Measurements from ENCODE around the gene CTSA. TPM values are rescaled to one million over a fixed set of nuclear protein-coding genes. Genes with fewer than 3 reads are reported as not detected.

The CTSA gene
- total RNA-seq, 2 donors from 2014 or later, result 83.8 to 116 TPM

DNA sequence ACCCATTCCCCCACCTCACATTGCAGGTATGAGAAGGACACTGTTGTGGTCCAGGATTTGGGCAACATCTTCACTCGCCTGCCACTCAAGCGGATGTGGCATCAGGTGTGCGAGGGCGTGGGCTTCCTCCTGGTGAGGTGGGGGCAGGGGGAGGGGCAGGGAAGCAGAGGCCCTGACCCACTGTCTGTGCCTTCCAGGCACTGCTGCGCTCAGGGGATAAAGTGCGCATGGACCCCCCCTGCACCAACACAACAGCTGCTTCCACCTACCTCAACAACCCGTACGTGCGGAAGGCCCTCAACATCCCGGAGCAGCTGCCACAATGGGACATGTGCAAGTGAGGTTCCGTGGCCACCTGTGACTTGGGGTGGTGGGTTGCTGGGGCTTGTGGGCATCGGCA, 3.7 kb downstream of the CTSA start:
- Histone ChIP-seq H3K27me3 (no peaks in the 10 kb centered on the region), H3K4me3 (no peak overlapping the region), H3K4me1 (peaks cover 0 to 23% of the 10 kb centered on the region in 2 donors), H3K36me3 (peaks cover 65% of the 10 kb centered on the region), H3K27ac (no peak overlapping the region), H3K9me3 (no peaks in the 10 kb centered on the region)
- TF ChIP-seq, protein P1, sequence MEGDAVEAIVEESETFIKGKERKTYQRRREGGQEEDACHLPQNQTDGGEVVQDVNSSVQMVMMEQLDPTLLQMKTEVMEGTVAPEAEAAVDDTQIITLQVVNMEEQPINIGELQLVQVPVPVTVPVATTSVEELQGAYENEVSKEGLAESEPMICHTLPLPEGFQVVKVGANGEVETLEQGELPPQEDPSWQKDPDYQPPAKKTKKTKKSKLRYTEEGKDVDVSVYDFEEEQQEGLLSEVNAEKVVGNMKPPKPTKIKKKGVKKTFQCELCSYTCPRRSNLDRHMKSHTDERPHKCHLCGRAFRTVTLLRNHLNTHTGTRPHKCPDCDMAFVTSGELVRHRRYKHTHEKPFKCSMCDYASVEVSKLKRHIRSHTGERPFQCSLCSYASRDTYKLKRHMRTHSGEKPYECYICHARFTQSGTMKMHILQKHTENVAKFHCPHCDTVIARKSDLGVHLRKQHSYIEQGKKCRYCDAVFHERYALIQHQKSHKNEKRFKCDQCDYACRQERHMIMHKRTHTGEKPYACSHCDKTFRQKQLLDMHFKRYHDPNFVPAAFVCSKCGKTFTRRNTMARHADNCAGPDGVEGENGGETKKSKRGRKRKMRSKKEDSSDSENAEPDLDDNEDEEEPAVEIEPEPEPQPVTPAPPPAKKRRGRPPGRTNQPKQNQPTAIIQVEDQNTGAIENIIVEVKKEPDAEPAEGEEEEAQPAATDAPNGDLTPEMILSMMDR (IDR thresholded peaks at IDR 0.05), result no peak
- DNase-seq (ENCODE audit: low spot score), result no peak

DNA sequence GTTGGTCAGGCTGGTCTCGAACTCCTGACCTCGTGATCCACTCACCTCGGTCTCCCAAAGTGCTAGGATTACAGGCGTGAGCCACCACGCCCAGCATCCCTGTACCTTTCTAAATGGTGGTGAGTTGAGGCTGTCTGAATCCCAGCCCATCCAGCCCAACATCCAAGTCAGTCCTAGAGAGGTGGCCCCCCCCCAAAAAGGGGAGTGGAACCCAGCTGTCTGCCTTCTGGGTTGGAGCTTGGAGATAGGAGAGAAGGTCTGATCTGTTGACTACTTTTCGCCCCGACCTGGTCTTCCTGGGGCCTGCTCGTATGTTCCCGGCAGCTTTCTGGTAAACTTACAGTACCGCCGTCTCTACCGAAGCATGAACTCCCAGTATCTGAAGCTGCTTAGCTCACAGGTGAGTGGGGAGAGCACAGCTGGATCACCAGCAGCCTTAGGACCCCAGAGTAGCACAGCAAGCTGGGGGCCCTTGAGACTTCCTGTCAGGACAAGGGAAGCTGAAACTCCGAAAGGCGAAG, 5.6 kb downstream of the CTSA start:
- TF ChIP-seq, protein P1 (IDR thresholded peaks at IDR 0.05), result no peak
- Histone ChIP-seq H3K4me1 (peaks cover 0 to 14% of the 10 kb centered on the region in 2 donors), H3K27ac (no peak overlapping the region), H3K27me3 (no peaks in the 10 kb centered on the region), H3K4me3 (no peak overlapping the region), H3K36me3 (peaks cover 78% of the 10 kb centered on the region), H3K9me3 (no peaks in the 10 kb centered on the region)
- DNase-seq (ENCODE audit: low spot score), result no peak

DNA sequence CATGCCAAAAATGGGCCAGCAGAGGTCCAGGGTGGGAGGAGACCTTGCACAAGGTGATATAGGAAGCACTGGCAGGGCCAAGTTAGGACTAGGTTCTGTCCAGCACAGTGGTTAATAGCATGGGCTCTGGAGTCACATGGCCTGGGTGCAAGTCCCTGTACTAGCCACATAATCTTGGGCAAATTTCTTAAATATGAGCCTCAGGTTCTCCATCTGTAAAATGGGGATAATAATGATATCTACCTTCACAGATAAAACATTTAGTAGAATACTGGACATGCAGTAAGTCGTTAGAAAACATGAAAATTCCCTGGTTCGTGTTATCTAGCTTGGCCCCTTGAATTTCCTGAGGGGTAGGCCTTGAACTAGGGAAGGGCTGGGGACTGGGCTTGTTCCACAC, 6.2 kb downstream of the CTSA start:
- peaks cover 0 to 8% of the 10 kb centered on the region in 2 donors for H3K4me1 ChIP-seq
- TF ChIP-seq, protein P1 (IDR thresholded peaks at IDR 0.05), result no peak
- no peaks in the 10 kb centered on the region for H3K27me3 ChIP-seq
- DNase-seq (ENCODE audit: low spot score), result no peak
- peaks cover 78% of the 10 kb centered on the region for H3K36me3 ChIP-seq
- H3K9me3 ChIP-seq, result no peaks in the 10 kb centered on the region
- H3K27ac ChIP-seq, result no peak overlapping the region
- no peak overlapping the region for H3K4me3 ChIP-seq

DNA sequence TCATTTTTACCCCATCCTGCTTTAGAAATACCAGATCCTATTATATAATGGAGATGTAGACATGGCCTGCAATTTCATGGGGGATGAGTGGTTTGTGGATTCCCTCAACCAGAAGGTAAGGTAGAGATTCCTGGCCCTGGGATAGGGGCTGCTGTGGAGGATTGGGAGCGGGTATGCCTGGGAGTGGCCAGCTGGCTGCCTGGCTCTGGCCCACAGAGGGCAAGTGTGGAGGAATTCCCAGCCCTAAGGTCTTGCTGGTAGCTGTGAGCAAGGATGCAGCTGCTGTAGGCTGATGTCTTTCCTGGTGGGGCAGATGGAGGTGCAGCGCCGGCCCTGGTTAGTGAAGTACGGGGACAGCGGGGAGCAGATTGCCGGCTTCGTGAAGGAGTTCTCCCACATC, 6.6 kb downstream of the CTSA start:
- no peaks in the 10 kb centered on the region for H3K27me3 ChIP-seq
- no peaks in the 10 kb centered on the region for H3K9me3 ChIP-seq
- no peak overlapping the region for H3K4me3 ChIP-seq
- H3K27ac ChIP-seq, result no peak overlapping the region
- TF ChIP-seq, protein P1 (IDR thresholded peaks at IDR 0.05), result no peak
- peaks cover 78% of the 10 kb centered on the region for H3K36me3 ChIP-seq
- DNase-seq (ENCODE audit: low spot score), result no peak
- H3K4me1 ChIP-seq, result peaks cover 0 to 4% of the 10 kb centered on the region in 2 donors

DNA sequence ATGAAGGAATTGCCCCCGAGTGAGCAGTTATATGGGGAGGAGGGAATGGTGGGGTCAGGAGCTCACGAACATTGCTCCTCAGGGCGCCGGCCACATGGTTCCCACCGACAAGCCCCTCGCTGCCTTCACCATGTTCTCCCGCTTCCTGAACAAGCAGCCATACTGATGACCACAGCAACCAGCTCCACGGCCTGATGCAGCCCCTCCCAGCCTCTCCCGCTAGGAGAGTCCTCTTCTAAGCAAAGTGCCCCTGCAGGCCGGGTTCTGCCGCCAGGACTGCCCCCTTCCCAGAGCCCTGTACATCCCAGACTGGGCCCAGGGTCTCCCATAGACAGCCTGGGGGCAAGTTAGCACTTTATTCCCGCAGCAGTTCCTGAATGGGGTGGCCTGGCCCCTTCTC, 7.2 kb downstream of the CTSA start:
- no peak for DNase-seq (ENCODE audit: low spot score)
- Histone ChIP-seq H3K27me3 (no peaks in the 10 kb centered on the region), H3K4me1 (no peaks in the 10 kb centered on the region), H3K27ac (no peak overlapping the region), H3K4me3 (no peak overlapping the region), H3K9me3 (no peaks in the 10 kb centered on the region), H3K36me3 (peaks cover 79% of the 10 kb centered on the region)
- TF ChIP-seq, protein P1 (IDR thresholded peaks at IDR 0.05), result no peak
